WI38 (cell line): ENCODE measurements around the gene RPS26.
"Not testable (repeated sequence)": the region's sequence is repeated elsewhere in the genome, so short reads cannot be mapped to it uniquely, and the experiment has no call there.

Experiments used
- H3K4me3 ChIP-seq: 2 replicates; pipeline ENCODE4 v1.5.1; 2011; ENCODE audit warnings: low read depth, mild to moderate bottlenecking, control low read depth, low read length
- CTCF ChIP-seq: IDR thresholded peaks from 2 replicates; pipeline ENCODE4 v1.5.1; 2012; ENCODE audit warnings: low read depth, mild to moderate bottlenecking, control low read depth, low read length

RPS26 gene

GRCh38 chr12:56001487-56002100 is 40.1 kb upstream of the RPS26 start:
- H3K4me3 ChIP-seq = no peak overlapping the region
- TF ChIP-seq CTCF = no peak

- H3K4me3 ChIP-seq = not testable (repeated sequence)
Measured at GRCh38 chr12:56003376-56003775, 38.3 kb upstream of the RPS26 start.

- no peak for TF ChIP-seq CTCF
- no peak overlapping the region for H3K4me3 ChIP-seq
Measured at GRCh38 chr12:56004211-56004610, 37.5 kb upstream of the RPS26 start.

- TF ChIP-seq CTCF = no peak
- H3K4me3 ChIP-seq = peak overlapping the region; percentile 61
Measured at GRCh38 chr12:56007564-56008559, 33.9 kb upstream of the RPS26 start.

DNA sequence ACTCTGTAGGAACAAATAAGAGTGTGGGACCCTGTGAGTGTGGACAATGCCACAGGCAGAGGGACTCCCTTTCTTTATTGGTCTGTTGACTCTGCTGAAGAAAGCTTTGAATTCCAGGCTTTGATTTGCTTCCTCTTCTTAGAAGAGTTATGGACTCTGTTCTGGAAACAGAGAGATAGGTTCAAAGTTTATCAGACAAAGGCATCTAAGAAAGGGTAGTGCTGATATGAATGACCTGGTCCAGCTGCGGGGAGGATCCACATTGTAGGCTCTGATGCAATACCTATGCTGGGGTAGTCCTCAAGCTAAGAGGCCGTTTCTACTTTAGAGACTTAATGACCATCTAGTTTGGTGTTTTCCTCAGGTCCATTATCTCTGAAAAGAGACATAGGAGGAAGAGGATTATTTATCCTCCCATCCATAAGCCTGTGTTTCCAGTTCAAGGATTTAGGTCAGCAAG is 31.6 kb upstream of the RPS26 start:
- no peak for TF ChIP-seq CTCF
- no peak overlapping the region for H3K4me3 ChIP-seq

- no peak for TF ChIP-seq CTCF
- no peak overlapping the region for H3K4me3 ChIP-seq
Measured at GRCh38 chr12:56011509-56012090, 30.1 kb upstream of the RPS26 start.

DNA sequence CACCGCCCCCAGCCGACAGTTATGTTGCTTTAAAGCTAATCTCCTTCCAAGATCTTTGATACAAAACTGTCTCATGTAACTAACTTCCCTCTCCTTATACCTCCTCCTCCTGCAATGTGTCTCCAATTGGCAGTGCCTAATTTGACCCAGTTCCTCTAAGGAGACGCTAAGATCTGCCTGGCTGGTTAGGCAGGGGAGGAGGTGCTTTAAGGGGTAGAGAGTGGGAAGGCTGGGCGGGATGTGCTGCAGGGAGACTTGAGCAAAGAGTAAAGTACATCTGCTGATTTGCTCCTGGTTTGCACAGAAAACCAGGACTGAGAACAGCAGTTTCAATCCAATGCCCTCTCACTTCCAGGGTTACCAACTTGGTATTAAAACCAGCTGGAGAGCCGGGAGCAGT is 28.2 kb upstream of the RPS26 start:
- H3K4me3 ChIP-seq = no peak overlapping the region

More for the DNA sequence above, 28.2 kb upstream of the RPS26 start:
- no peak for TF ChIP-seq CTCF
